IMR-90 (cell line): Measurements from ENCODE around the gene ADGRF5. TPM values are rescaled to one million over a fixed set of nuclear protein-coding genes. Genes with fewer than 3 reads are reported as not detected.

Experiments
- ATAC-seq: fragments of 200-7000 bp; cut with Tn5 transposase; 2 replicates; pipeline ENCODE4 v1.9.1; 2020; ENCODE audit warnings: low read depth, mild to moderate bottlenecking, moderate library complexity
- Bru-seq: library from RNA; stranded (reverse); fragments of 400-500 nt; gene quantifications from one replicate; lab custom pipeline; 2021; lab: Mats Ljungman, UMichigan
- BruChase-seq, 2 experiments: library from RNA; stranded (reverse); fragments of 400-500 nt; gene quantifications; one replicate each; lab custom pipeline; 2021; lab: Mats Ljungman, UMichigan
- BruUV-seq: library from RNA; stranded (reverse); fragments of 400-500 nt; replicated peaks from 2 replicates; lab custom pipeline; 2021; lab: Mats Ljungman, UMichigan
- CTCF ChIA-PET: fragments of 300-600 bp; formaldehyde crosslinking; extraction: SDS; loops from one replicate; lab custom pipeline; 2021; ENCODE audit warnings: antibody characterized with exemption; lab: Yijun Ruan, JAX
- POLR2A ChIA-PET: fragments of 300-600 bp; sonication (Branson Sonifier 250); formaldehyde crosslinking; loops from one replicate; lab custom pipeline; 2022; ENCODE audit warnings: antibody characterized with exemption; ENCODE audit not compliant: unreplicated experiment; lab: Charles Lee
- DNase-seq: peaks from one replicate; pipeline ENCODE4 v3.0.0; 2013
- H2AFZ ChIP-seq: replicated peaks from 2 replicates; pipeline ENCODE3; 2013; ENCODE audit warnings: low read length, mild to moderate bottlenecking; ENCODE audit not compliant: poor library complexity
- H2AK5ac ChIP-seq: 2 replicates; pipeline ENCODE4 v1.6.1; 2013; ENCODE audit warnings: low read depth, low read length, inconsistent platforms
- H2AK9ac ChIP-seq: replicated peaks from 2 replicates; pipeline ENCODE3; 2013; ENCODE audit warnings: mild to moderate bottlenecking, low read depth, low read length, moderate library complexity; ENCODE audit not compliant: poor library complexity
- H2BK120ac ChIP-seq: 2 replicates; pipeline ENCODE4 v1.6.1; 2013; ENCODE audit warnings: low read depth, low read length, inconsistent platforms
- H2BK15ac ChIP-seq: 3 replicates; pipeline ENCODE4 v1.6.1; 2013; ENCODE audit warnings: low read depth, low read length, inconsistent platforms
- H2BK20ac ChIP-seq: 2 replicates; pipeline ENCODE4 v1.6.1; 2013; ENCODE audit warnings: low read depth, mild to moderate bottlenecking, inconsistent platforms, low read length, moderate library complexity
- H2BK5ac ChIP-seq: 2 replicates; pipeline ENCODE4 v1.6.1; 2013; ENCODE audit warnings: mild to moderate bottlenecking, low read depth, low read length, inconsistent platforms; ENCODE audit not compliant: poor library complexity, severe bottlenecking
- H3K14ac ChIP-seq: replicated peaks from 2 replicates; pipeline ENCODE4 v1.6.1; 2013; ENCODE audit warnings: low read depth, low read length, inconsistent platforms
- H3K18ac ChIP-seq: 2 replicates; pipeline ENCODE4 v1.6.1; 2013; ENCODE audit warnings: low read depth, low read length, control low read depth
- H3K23ac ChIP-seq: 2 replicates; pipeline ENCODE4 v1.6.1; 2013; ENCODE audit warnings: low read depth, low read length, inconsistent platforms
- H3K27ac ChIP-seq: 2 replicates; pipeline ENCODE4 v1.5.1; 2013; ENCODE audit warnings: mild to moderate bottlenecking, control low read depth, low read length; ENCODE audit not compliant: insufficient read depth
- H3K27me3 ChIP-seq: 2 replicates; pipeline ENCODE4 v1.6.1; 2013; ENCODE audit warnings: low read length; ENCODE audit not compliant: control insufficient read depth, insufficient read depth
- H3K36me3 ChIP-seq: 2 replicates; pipeline ENCODE4 v1.6.1; 2013; ENCODE audit warnings: low read length, mixed read lengths; ENCODE audit not compliant: control insufficient read depth, insufficient read depth
- H3K4ac ChIP-seq: 2 replicates; pipeline ENCODE4 v1.6.1; 2013; ENCODE audit warnings: low read depth, low read length, inconsistent platforms
- H3K4me1 ChIP-seq: 2 replicates; pipeline ENCODE4 v1.6.1; 2013; ENCODE audit warnings: low read length, mixed read lengths; ENCODE audit not compliant: control insufficient read depth, insufficient read depth
- H3K4me2 ChIP-seq: 2 replicates; pipeline ENCODE4 v1.6.1; 2013; ENCODE audit warnings: low read depth, mild to moderate bottlenecking, control low read depth, low read length, moderate library complexity
- H3K4me3 ChIP-seq: 2 replicates; pipeline ENCODE4 v1.5.1; 2013; ENCODE audit warnings: low read depth, mild to moderate bottlenecking, control low read depth, low read length, moderate library complexity; ENCODE audit not compliant: insufficient read depth
- H3K56ac ChIP-seq: 2 replicates; pipeline ENCODE4 v1.6.1; 2013; ENCODE audit warnings: low read length, inconsistent platforms; ENCODE audit not compliant: insufficient read depth; ENCODE audit errors: extremely low read depth
- H3K79me1 ChIP-seq, 2 experiments: 2 replicates each; pipeline ENCODE4 v1.6.1; 2013; ENCODE audit warnings: low read length in 2 of 2, inconsistent platforms in 1 of 2, low read depth in 1 of 2
- H3K9ac ChIP-seq: 2 replicates; pipeline ENCODE4 v1.6.1; 2013; ENCODE audit warnings: low read depth, low read length, control low read depth
- H3K9me1 ChIP-seq: 2 replicates; pipeline ENCODE4 v1.6.1; 2013; ENCODE audit warnings: low read length, inconsistent platforms; ENCODE audit not compliant: insufficient read depth
- H3K9me3 ChIP-seq: 2 replicates; pipeline ENCODE4 v1.6.1; 2013; ENCODE audit warnings: low read length; ENCODE audit not compliant: control insufficient read depth, insufficient read depth
- H4K20me1 ChIP-seq: 2 replicates; pipeline ENCODE4 v1.6.1; 2013; ENCODE audit warnings: low read length, inconsistent platforms; ENCODE audit not compliant: insufficient read depth
- H4K5ac ChIP-seq: 2 replicates; pipeline ENCODE4 v1.6.1; 2013; ENCODE audit warnings: mild to moderate bottlenecking, low read depth, low read length, control low read depth
- H4K8ac ChIP-seq, 2 experiments: 2 replicates each; pipeline ENCODE4 v1.6.1; 2013; ENCODE audit warnings: low read depth in 2 of 2, low read length in 2 of 2, control low read depth in 1 of 2, inconsistent platforms in 1 of 2
- H4K91ac ChIP-seq: 2 replicates; pipeline ENCODE4 v1.6.1; 2013; ENCODE audit warnings: low read depth, low read length, inconsistent platforms; ENCODE audit not compliant: insufficient read depth
- BHLHE40 ChIP-seq: fragments of 150-350 bp; IDR thresholded peaks from 2 replicates; pipeline ENCODE4 v1.6.1; 2016; ENCODE audit warnings: mild to moderate bottlenecking, low read depth, low read length
- CEBPB ChIP-seq: IDR thresholded peaks from 2 replicates; pipeline ENCODE4 v1.6.1; 2012; ENCODE audit warnings: low read depth, low read length, improper control_type of control experiment
- CHD1 ChIP-seq: IDR thresholded peaks from 2 replicates; pipeline ENCODE4 v1.6.1; 2012; ENCODE audit warnings: low read depth, low read length, improper control_type of control experiment
- CTCF ChIP-seq: conservative IDR thresholded peaks from 2 replicates; pipeline ENCODE4 v1.5.1; 2012; ENCODE audit warnings: mild to moderate bottlenecking, low read depth, low read length, improper control_type of control experiment
- ELK1 ChIP-seq: fragments of 150-350 bp; IDR thresholded peaks from 2 replicates; pipeline ENCODE4 v1.6.1; 2016; ENCODE audit warnings: low read depth, mild to moderate bottlenecking, low read length, moderate library complexity, borderline replicate concordance
- FOS ChIP-seq: fragments of 150-350 bp; IDR thresholded peaks from 2 replicates; pipeline ENCODE4 v1.6.1; 2016; ENCODE audit warnings: low read depth, low read length
- MAFK ChIP-seq: IDR thresholded peaks from 2 replicates; pipeline ENCODE4 v1.6.1; 2012; ENCODE audit warnings: low read depth, low read length, improper control_type of control experiment
- RAD21 ChIP-seq: IDR thresholded peaks from 2 replicates; pipeline ENCODE4 v1.6.1; 2012; ENCODE audit warnings: low read length, improper control_type of control experiment
- SMC3 ChIP-seq: fragments of 150-350 bp; IDR thresholded peaks from 2 replicates; pipeline ENCODE4 v1.6.1; 2016; ENCODE audit warnings: low read depth, mild to moderate bottlenecking, antibody characterized with exemption, low read length, moderate library complexity
- USF2 ChIP-seq: fragments of 150-350 bp; IDR thresholded peaks from 2 replicates; pipeline ENCODE4 v1.6.1; 2017; ENCODE audit warnings: mild to moderate bottlenecking, antibody characterized with exemption, low read length, low read depth
- WGBS, 2 experiments: methylation state at CpG; one replicate each; pipeline versions ENCODE4 v1.1.5 to v1.1.7; 2013; ENCODE audit warnings: missing lambda C conversion rate in 2 of 2; ENCODE audit not compliant: insufficient read length in 1 of 2; ENCODE audit errors: extremely low coverage in 2 of 2; 5-methylcytosine and 5-hydroxymethylcytosine counted together
- dilution Hi-C: fragments of 300-500 bp; cut with HindIII; formaldehyde crosslinking; loops from one replicate; pipeline ENCODE4 v1.14.3; 2018; ENCODE audit warnings: low sequenced_read_pairs; ENCODE audit not compliant: unreplicated experiment
- in situ Hi-C: fragments of 300-500 bp; cut with MboI; formaldehyde crosslinking; loops from 3 replicates; pipeline ENCODE4 v1.14.3; 2019; ENCODE audit warnings: low sequenced_read_pairs, inconsistent platforms, mixed read lengths
- intact Hi-C: fragments of 100-400 bp; cut with micrococcal nuclease; formaldehyde crosslinking; loops from 2 replicates; pipeline ENCODE4 v1.10.0; 2022
- long read RNA-seq: library from polyadenylated mRNA; unstranded; transcript quantifications from one replicate; pipeline ENCODE4 v2.0.0, GENCODE V29; 2021; ENCODE audit not compliant: unreplicated experiment
- polyA plus RNA-seq, 3 experiments: library from polyadenylated mRNA; depleted of rRNA; stranded (reverse); fragments of >200 nt; gene quantifications; 2 replicates each; pipeline ENCODE4 v1.2.3, GENCODE V29; 2012; ENCODE audit warnings: low replicate concordance in 1 of 3
- total RNA-seq: library from RNA; depleted of rRNA; stranded (reverse); fragments of >200 nt; gene quantifications from 2 replicates; pipeline ENCODE4 v1.2.3, GENCODE V29; 2012; rRNA removed

The ADGRF5 gene
- total RNA-seq: not detected in 2 replicates
- not detected in 2 replicates for polyA plus RNA-seq (2012; rRNA removed)
- not detected in 2 replicates for polyA plus RNA-seq (2012; cell fraction: cytosol; rRNA removed)
- not detected in 2 replicates for polyA plus RNA-seq (2012; cell fraction: nucleus; rRNA removed; ENCODE audit: low replicate concordance)
- Bru-seq, nascent RNA: not detected
- BruChase-seq, experiment 1, labeled RNA remaining after a 6-hour chase: not detected
- BruChase-seq, experiment 2, labeled RNA remaining after a 2-hour chase: not detected
- long read RNA-seq: 0 reads

GRCh38 chr6:46921731-46922130 is at the start of gene ADGRF5:
Gene ADGRF5, minus strand, starts transcription at chr6:46921938. Its CDS starts 15,176 bp downstream, at chr6:46906762.
- H4K20me1 ChIP-seq: no peaks in the 10 kb centered on the region
- H3K79me1 ChIP-seq: no peaks in the 10 kb centered on the region
- no peak within 1 kb of the TSS for H2AK9ac ChIP-seq
- H3K9ac ChIP-seq: no peak within 1 kb of the TSS
- no peak within 1 kb of the TSS for H3K4me3 ChIP-seq
- BruUV-seq: no TSS peak
- POLR2A ChIA-PET: no interaction called here
- no peak within 1 kb of the TSS for H3K18ac ChIP-seq
- H2BK5ac ChIP-seq: no peak within 1 kb of the TSS
- H3K27ac ChIP-seq: no peak within 1 kb of the TSS
- H3K56ac ChIP-seq: no peak within 1 kb of the TSS
- no peaks in the 10 kb centered on the region for H3K27me3 ChIP-seq
- H3K14ac ChIP-seq: no peak within 1 kb of the TSS
- no peak within 1 kb of the TSS for H2AFZ ChIP-seq
- intact Hi-C loops (no loop called here), dilution Hi-C loops (no loop called here), in situ Hi-C loops (no loop called here)
- no peak within 1 kb of the TSS for H4K91ac ChIP-seq
- WGBS, 2 experiments: 86% methylated on average over 4 of the region's 13 CpGs; no CpG with 5 or more reads in 1 of the 2 experiments
- H3K23ac ChIP-seq: no peak within 1 kb of the TSS
- DNase-seq (no peak), ATAC-seq (no peak)
- H2AK5ac ChIP-seq: no peak within 1 kb of the TSS
- H3K4me2 ChIP-seq: no peak within 1 kb of the TSS
- H4K8ac ChIP-seq: no peak within 1 kb of the TSS
- H3K36me3 ChIP-seq: no peaks in the 10 kb centered on the region
- H3K9me1 ChIP-seq: no peaks in the 10 kb centered on the region
- no peaks in the 10 kb centered on the region for H3K4me1 ChIP-seq
- TF ChIP-seq CTCF (no peak), RAD21 (no peak), CHD1 (no peak), SMC3 (no peak), CEBPB (no peak), MAFK (no peak), ELK1 (no peak), BHLHE40 (no peak), FOS (no peak), USF2 (no peak)
- H3K9me3 ChIP-seq: no peaks in the 10 kb centered on the region
- H2BK120ac ChIP-seq: no peak within 1 kb of the TSS
- H2BK20ac ChIP-seq: no peak within 1 kb of the TSS
- H3K4ac ChIP-seq: no peak within 1 kb of the TSS
- H2BK15ac ChIP-seq: no peak within 1 kb of the TSS
- CTCF ChIA-PET: no interaction called here
- H4K5ac ChIP-seq: no peak within 1 kb of the TSS
